Mucosa of stomach (tissue), 1 donor: ENCODE data around the gene PLCL1.

Experiments
- H3K27me3 ChIP-seq: one replicate; pipeline ENCODE4 v1.7.0; 2013; ENCODE audit warnings: mild to moderate bottlenecking, low read length; ENCODE audit not compliant: control insufficient read depth, insufficient read depth
- H3K36me3 ChIP-seq: one replicate; pipeline ENCODE4 v1.7.0; 2013; ENCODE audit warnings: low read length; ENCODE audit not compliant: control insufficient read depth, insufficient read depth
- H3K4me1 ChIP-seq: one replicate; pipeline ENCODE4 v1.7.0; 2013; ENCODE audit warnings: mild to moderate bottlenecking, low read length; ENCODE audit not compliant: control insufficient read depth, insufficient read depth
- H3K4me3 ChIP-seq: one replicate; pipeline ENCODE4 v1.7.0; 2013; ENCODE audit warnings: low read length
- H3K9ac ChIP-seq: one replicate; pipeline ENCODE4 v1.7.0; 2013; ENCODE audit warnings: mild to moderate bottlenecking, low read length, moderate library complexity
- H3K9me3 ChIP-seq: one replicate; pipeline ENCODE4 v1.7.0; 2013; ENCODE audit warnings: mild to moderate bottlenecking, low read length, moderate library complexity; ENCODE audit not compliant: control insufficient read depth
- donor health status: Pancreatic carcinoma.

The PLCL1 gene

GRCh38 chr2:198044777-198045176, 240.4 kb downstream of the PLCL1 start:
- Histone ChIP-seq H3K9ac (no peak overlapping the region), H3K27me3 (no peaks in the 10 kb centered on the region), H3K36me3 (no peaks in the 10 kb centered on the region), H3K4me3 (no peak overlapping the region), H3K4me1 (no peaks in the 10 kb centered on the region), H3K9me3 (no peaks in the 10 kb centered on the region)

DNA sequence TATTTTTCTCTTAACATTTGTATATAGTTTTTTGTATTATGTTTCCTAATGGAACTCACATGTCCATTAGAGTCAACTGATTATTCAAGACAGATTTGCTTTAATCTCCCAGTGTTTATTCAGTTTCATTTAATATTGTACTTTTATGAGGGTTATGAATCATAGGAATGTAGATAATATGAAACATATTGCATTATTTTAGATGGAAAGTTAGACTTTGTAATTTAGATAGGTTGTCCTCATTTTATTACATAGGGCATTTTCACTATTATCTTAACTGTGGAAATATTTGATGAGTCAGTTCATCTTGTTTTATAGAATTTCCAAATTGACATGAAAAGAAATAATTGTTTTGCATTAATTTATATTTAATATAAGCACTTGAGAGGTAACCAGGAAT, 240.8 kb downstream of the PLCL1 start:
- H3K4me3 ChIP-seq = no peak overlapping the region
- no peaks in the 10 kb centered on the region for H3K27me3 ChIP-seq

DNA sequence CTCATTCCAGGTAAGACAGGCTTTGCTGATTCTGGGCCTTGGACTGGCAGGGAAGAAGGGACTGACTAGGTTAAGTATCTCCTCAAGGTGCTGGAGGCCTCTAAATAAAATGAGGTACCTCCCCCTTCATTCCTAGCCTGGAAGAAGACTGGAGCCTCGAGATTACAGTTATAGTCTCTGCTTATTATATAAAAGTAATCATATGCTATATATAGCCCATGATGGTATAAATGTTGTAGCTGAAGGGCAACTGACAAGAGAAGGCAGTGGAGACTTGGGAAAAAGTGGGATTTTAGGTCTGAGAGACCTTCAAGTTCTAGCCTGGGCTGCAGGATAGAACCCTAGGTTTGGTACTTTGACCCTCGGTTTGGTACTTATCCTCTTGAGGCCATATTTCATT, 248.3 kb downstream of the PLCL1 start:
- Histone ChIP-seq H3K4me1 (no peaks in the 10 kb centered on the region), H3K9ac (no peak overlapping the region), H3K36me3 (no peaks in the 10 kb centered on the region), H3K27me3 (no peaks in the 10 kb centered on the region), H3K4me3 (no peak overlapping the region), H3K9me3 (no peaks in the 10 kb centered on the region)

More for the DNA sequence above, 240.8 kb downstream of the PLCL1 start:
- no peaks in the 10 kb centered on the region for H3K36me3 ChIP-seq
- H3K9me3 ChIP-seq = no peaks in the 10 kb centered on the region
- H3K4me1 ChIP-seq = no peaks in the 10 kb centered on the region
- H3K9ac ChIP-seq = no peak overlapping the region

DNA sequence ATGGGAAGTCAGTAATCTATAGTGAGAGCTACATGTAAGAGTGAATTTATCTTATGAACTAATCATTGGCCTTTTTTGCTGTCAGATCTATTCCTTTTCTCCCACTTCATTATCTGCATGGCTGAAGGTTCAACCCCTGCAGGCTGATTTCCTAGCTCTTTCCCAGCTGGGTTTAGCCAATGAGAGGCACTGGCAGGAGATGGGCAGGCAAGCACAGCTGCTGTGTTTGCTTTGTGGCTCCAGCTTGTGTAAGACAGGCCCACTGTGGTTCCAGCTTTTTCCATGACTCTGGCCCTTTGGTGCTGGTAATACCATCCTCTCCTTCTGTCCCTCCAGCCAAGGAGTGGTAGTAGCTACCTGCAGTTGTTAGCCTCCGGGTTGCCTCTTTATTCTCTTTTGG, 248.8 kb downstream of the PLCL1 start:
- no peaks in the 10 kb centered on the region for H3K36me3 ChIP-seq

GRCh38 chr2:198053776-198054175, 249.4 kb downstream of the PLCL1 start:
- no peak overlapping the region for H3K9ac ChIP-seq
- no peaks in the 10 kb centered on the region for H3K27me3 ChIP-seq
- H3K36me3 ChIP-seq = no peaks in the 10 kb centered on the region
- H3K9me3 ChIP-seq = no peaks in the 10 kb centered on the region
- H3K4me3 ChIP-seq = no peak overlapping the region
- H3K4me1 ChIP-seq = no peaks in the 10 kb centered on the region

More for the DNA sequence above, 248.8 kb downstream of the PLCL1 start:
- Histone ChIP-seq H3K4me1 (no peaks in the 10 kb centered on the region), H3K4me3 (no peak overlapping the region), H3K9me3 (no peaks in the 10 kb centered on the region), H3K27me3 (no peaks in the 10 kb centered on the region), H3K9ac (no peak overlapping the region)

GRCh38 chr2:198054299-198054698, 249.9 kb downstream of the PLCL1 start:
- no peak overlapping the region for H3K4me3 ChIP-seq
- no peaks in the 10 kb centered on the region for H3K36me3 ChIP-seq
- H3K9ac ChIP-seq = no peak overlapping the region
- H3K9me3 ChIP-seq = no peaks in the 10 kb centered on the region
- no peaks in the 10 kb centered on the region for H3K27me3 ChIP-seq
- H3K4me1 ChIP-seq = no peaks in the 10 kb centered on the region

GRCh38 chr2:198055716-198056115, 251.3 kb downstream of the PLCL1 start:
- H3K4me1 ChIP-seq = no peaks in the 10 kb centered on the region

DNA sequence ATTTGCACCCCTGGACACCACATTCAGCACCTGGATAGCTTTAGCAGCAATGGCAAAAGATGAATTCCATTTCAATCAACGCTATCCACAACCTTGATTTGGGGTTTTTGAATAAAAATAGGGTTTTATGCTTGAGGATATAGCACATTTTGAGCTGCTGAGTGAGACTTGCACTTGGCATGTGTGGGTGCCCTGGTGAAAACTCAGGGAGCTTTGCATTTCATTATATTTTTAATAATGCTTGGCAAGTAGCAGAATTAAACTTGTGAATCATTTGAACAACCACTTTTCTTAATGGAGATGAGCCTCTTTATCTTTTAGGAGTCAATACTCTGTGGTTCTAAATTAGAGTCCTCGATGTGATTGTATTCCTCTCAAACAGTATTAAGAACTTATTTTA, 252.4 kb downstream of the PLCL1 start:
- no peaks in the 10 kb centered on the region for H3K9me3 ChIP-seq
- no peaks in the 10 kb centered on the region for H3K27me3 ChIP-seq
- no peak overlapping the region for H3K9ac ChIP-seq
- no peak overlapping the region for H3K4me3 ChIP-seq
- H3K36me3 ChIP-seq = no peaks in the 10 kb centered on the region
- H3K4me1 ChIP-seq = no peaks in the 10 kb centered on the region

More at GRCh38 chr2:198055716-198056115, 251.3 kb downstream of the PLCL1 start:
- Histone ChIP-seq H3K4me3 (no peak overlapping the region), H3K9ac (no peak overlapping the region), H3K36me3 (no peaks in the 10 kb centered on the region), H3K27me3 (no peaks in the 10 kb centered on the region), H3K9me3 (no peaks in the 10 kb centered on the region)

GRCh38 chr2:198059800-198060199, 255.4 kb downstream of the PLCL1 start:
- Histone ChIP-seq H3K4me1 (no peaks in the 10 kb centered on the region), H3K9me3 (no peaks in the 10 kb centered on the region), H3K27me3 (no peaks in the 10 kb centered on the region)

GRCh38 chr2:198060277-198060676, 255.9 kb downstream of the PLCL1 start:
- H3K9me3 ChIP-seq = no peaks in the 10 kb centered on the region
- H3K4me3 ChIP-seq = no peak overlapping the region
- no peaks in the 10 kb centered on the region for H3K27me3 ChIP-seq
- H3K4me1 ChIP-seq = no peaks in the 10 kb centered on the region
- H3K9ac ChIP-seq = no peak overlapping the region
- no peaks in the 10 kb centered on the region for H3K36me3 ChIP-seq

More at GRCh38 chr2:198059800-198060199, 255.4 kb downstream of the PLCL1 start:
- Histone ChIP-seq H3K36me3 (no peaks in the 10 kb centered on the region), H3K9ac (no peak overlapping the region), H3K4me3 (no peak overlapping the region)

- Histone ChIP-seq H3K9ac (no peak overlapping the region), H3K4me3 (no peak overlapping the region), H3K9me3 (no peaks in the 10 kb centered on the region), H3K4me1 (no peaks in the 10 kb centered on the region), H3K27me3 (no peaks in the 10 kb centered on the region), H3K36me3 (no peaks in the 10 kb centered on the region)
Observed at GRCh38 chr2:198062826-198063225, 258.4 kb downstream of the PLCL1 start.

DNA sequence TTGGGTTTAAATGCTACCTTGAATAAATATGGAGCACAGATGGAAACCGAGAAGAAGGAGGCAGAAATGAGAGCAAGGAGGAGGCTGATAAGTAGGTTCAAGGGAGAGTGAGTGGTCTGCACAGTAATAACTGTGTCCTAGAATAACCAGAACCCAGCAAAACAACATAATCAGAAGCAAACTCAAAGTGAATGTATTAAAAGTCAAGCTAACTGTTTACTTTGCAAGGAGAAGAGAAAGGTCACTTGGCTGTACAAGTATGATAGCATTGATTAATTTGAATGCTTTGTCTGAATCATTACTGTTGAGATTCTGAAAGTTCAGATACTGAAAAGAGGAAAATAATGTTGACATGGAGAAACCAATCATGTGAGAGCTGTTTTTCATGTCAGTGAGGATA, 258.8 kb downstream of the PLCL1 start:
- H3K27me3 ChIP-seq = no peaks in the 10 kb centered on the region
- H3K4me3 ChIP-seq = no peak overlapping the region
- no peak overlapping the region for H3K9ac ChIP-seq
- no peaks in the 10 kb centered on the region for H3K4me1 ChIP-seq
- no peaks in the 10 kb centered on the region for H3K9me3 ChIP-seq
- no peaks in the 10 kb centered on the region for H3K36me3 ChIP-seq

- H3K27me3 ChIP-seq = no peaks in the 10 kb centered on the region
- H3K4me1 ChIP-seq = no peaks in the 10 kb centered on the region
- H3K9me3 ChIP-seq = no peaks in the 10 kb centered on the region
- H3K36me3 ChIP-seq = no peaks in the 10 kb centered on the region
- H3K4me3 ChIP-seq = no peak overlapping the region
- no peak overlapping the region for H3K9ac ChIP-seq
Observed at GRCh38 chr2:198065322-198065721, 260.9 kb downstream of the PLCL1 start.
